OCI-LY1 (cell line): ENCODE data around the gene PADI6.
"Not testable (repeated sequence)": the region's sequence is repeated elsewhere in the genome, so short reads cannot be mapped to it uniquely, and the experiment has no call there.

Source experiments
- H2AFZ ChIP-seq: fragments of 200-600 bp; sonication (generic), shearing (Covaris generic); 2 replicates; pipeline ENCODE4 v1.6.0; 2014; ENCODE audit warnings: antibody characterized with exemption, mild to moderate bottlenecking, low read length
- H3F3A ChIP-seq: fragments of 200-600 bp; sonication (generic), shearing (Covaris generic); 2 replicates; pipeline ENCODE4 v1.6.0; 2014; ENCODE audit warnings: mild to moderate bottlenecking, antibody characterized with exemption, low read length, moderate library complexity; ENCODE audit not compliant: insufficient read depth
- H3K27ac ChIP-seq: fragments of 200-600 bp; sonication (generic); 2 replicates; pipeline ENCODE4 v1.5.1; 2014; ENCODE audit warnings: low read length, mixed run types, mild to moderate bottlenecking, low read depth; ENCODE audit not compliant: poor library complexity, severe bottlenecking
- H3K27me3 ChIP-seq: fragments of 200-600 bp; sonication (generic); 2 replicates; pipeline ENCODE4 v1.6.0; 2014; ENCODE audit warnings: antibody characterized with exemption, mild to moderate bottlenecking, low read length, moderate library complexity; ENCODE audit not compliant: insufficient read depth
- H3K36me3 ChIP-seq: fragments of 200-600 bp; sonication (generic); 2 replicates; pipeline ENCODE4 v1.6.1; 2014; ENCODE audit warnings: mild to moderate bottlenecking, antibody characterized with exemption, low read length, moderate library complexity, mixed read lengths; ENCODE audit not compliant: insufficient read depth
- H3K4me1 ChIP-seq: fragments of 200-600 bp; sonication (generic); 2 replicates; pipeline ENCODE4 v1.5.1; 2014; ENCODE audit warnings: mild to moderate bottlenecking, low read length, moderate library complexity; ENCODE audit not compliant: insufficient read depth, severe bottlenecking
- H3K4me2 ChIP-seq: fragments of 200-600 bp; sonication (generic), shearing (Covaris generic); 2 replicates; pipeline ENCODE4 v1.6.1; 2014; ENCODE audit warnings: low read length
- H3K4me3 ChIP-seq: fragments of 200-600 bp; sonication (generic); 2 replicates; pipeline ENCODE4 v1.5.1; 2014; ENCODE audit warnings: low read length, low read depth, mild to moderate bottlenecking, mixed read lengths; ENCODE audit not compliant: poor library complexity, severe bottlenecking
- H3K79me2 ChIP-seq: fragments of 200-600 bp; shearing (Covaris generic); 2 replicates; pipeline ENCODE4 v1.6.1; 2016; ENCODE audit warnings: mixed run types, low read length, mixed read lengths; ENCODE audit not compliant: insufficient read depth
- H3K9ac ChIP-seq: fragments of 200-600 bp; sonication (generic), shearing (Covaris generic); 2 replicates; pipeline ENCODE4 v1.6.1; 2014; ENCODE audit warnings: mild to moderate bottlenecking, low read length, mixed read lengths
- H3K9me2 ChIP-seq: fragments of 200-600 bp; sonication (generic), shearing (Covaris generic); 2 replicates; pipeline ENCODE4 v1.6.1; 2014; ENCODE audit warnings: low read depth, mild to moderate bottlenecking, low read length, mixed read lengths
- H3K9me3 ChIP-seq: fragments of 200-600 bp; shearing (Covaris generic); 2 replicates; pipeline ENCODE4 v1.6.1; 2014; ENCODE audit warnings: low read length, mixed read lengths
- H4K20me1 ChIP-seq: fragments of 200-600 bp; sonication (generic), shearing (Covaris generic); 2 replicates; pipeline ENCODE4 v1.6.0; 2016; ENCODE audit warnings: mild to moderate bottlenecking, low read length; ENCODE audit not compliant: insufficient read depth
- CTCF ChIP-seq: fragments of 200-600 bp; sonication (generic), shearing (Covaris generic); IDR thresholded peaks from 2 replicates; pipeline ENCODE4 v1.5.1; 2017; ENCODE audit warnings: mild to moderate bottlenecking, antibody characterized with exemption, low read length, moderate library complexity, mixed read lengths
- EZH2 ChIP-seq: fragments of 200-600 bp; sonication (generic), shearing (Covaris generic); IDR thresholded peaks from 2 replicates; pipeline ENCODE4 v1.8.0; 2017; ENCODE audit warnings: borderline replicate concordance, mixed run types, mild to moderate bottlenecking, antibody characterized with exemption, low read length, moderate library complexity, mixed read lengths

Gene PADI6

GRCh38 chr1:17342014-17342441 lies 30.0 kb upstream of the PADI6 start:
- Histone ChIP-seq H3K9me2 (no peaks in the 10 kb centered on the region), H3K27ac (no peak overlapping the region), H3K79me2 (no peaks in the 10 kb centered on the region), H3K36me3 (no peaks in the 10 kb centered on the region), H3K4me1 (no peaks in the 10 kb centered on the region), H3K9me3 (no peaks in the 10 kb centered on the region), H3K4me2 (no peak overlapping the region), H3K27me3 (no peaks in the 10 kb centered on the region), H3K9ac (no peak overlapping the region), H4K20me1 (no peaks in the 10 kb centered on the region), H3F3A (no peaks in the 10 kb centered on the region), H2AFZ (no peak overlapping the region), H3K4me3 (no peak overlapping the region)
- TF ChIP-seq EZH2 (no peak), CTCF (no peak)

DNA sequence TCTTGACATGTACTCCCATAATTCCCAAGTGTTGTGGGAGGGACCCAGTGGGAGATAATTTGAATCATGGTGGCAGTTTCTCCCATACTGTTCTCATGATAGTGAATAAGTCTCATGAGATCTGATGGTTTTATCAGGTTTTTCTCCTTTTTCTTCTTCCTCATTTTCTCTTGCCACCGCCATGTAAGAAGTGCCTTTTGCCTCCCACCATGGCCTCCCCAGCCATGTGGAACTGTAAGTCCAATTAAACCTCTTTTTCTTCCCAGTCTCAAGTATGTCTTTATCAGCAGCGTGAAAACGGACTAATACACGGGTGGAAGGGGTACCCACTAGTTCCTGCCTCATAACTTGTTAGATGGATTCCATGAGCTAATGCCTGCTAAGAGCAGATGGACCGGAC lies 26.5 kb upstream of the PADI6 start:
- H3K36me3 ChIP-seq, H3K9me2 ChIP-seq, H3K4me3 ChIP-seq, H4K20me1 ChIP-seq, H3K9me3 ChIP-seq, H3K4me1 ChIP-seq, H3K27ac ChIP-seq, H3K9ac ChIP-seq, H3K27me3 ChIP-seq, H3K4me2 ChIP-seq, H3F3A ChIP-seq, H3K79me2 ChIP-seq, H2AFZ ChIP-seq: not testable (repeated sequence)

DNA sequence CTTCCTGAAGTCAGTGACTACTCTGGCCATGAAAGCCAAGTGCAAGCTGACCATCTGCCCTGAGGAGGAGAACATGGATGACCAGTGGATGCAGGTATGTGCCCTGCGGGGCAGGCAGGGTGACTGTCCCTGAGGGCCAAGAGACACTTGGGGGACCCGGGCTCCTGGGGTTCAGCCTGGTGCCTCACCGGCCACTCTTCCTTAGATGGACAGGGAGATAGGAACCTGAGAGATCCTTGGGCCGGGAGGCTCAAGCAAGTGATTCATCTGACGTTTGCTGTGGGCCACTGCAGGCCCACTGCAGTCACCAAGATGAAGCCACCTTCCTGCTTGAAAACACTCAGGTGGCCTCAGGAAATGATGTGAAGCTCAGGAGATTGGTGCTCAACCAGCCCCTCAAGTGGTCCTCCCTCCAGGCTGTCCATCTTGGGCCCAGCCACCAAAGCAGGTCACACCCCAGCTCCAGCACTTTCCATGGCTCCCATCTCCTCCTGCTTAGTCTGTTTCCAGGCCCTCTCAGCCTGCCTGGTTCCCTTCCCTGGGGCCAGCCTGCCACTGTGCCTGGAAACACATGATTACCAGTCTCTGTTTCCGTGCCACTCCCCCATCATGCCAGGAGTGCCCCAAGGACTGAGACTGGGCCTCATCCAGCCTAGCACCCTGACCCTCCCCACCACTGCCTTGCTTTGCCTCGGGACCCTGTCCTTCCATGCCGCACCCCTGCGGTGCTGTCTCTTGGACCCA lies 25.8 kb upstream of the PADI6 start:
- Histone ChIP-seq H3K79me2 (no peaks in the 10 kb centered on the region), H3K4me3 (no peak overlapping the region), H3K36me3 (no peaks in the 10 kb centered on the region), H3K9me2 (no peaks in the 10 kb centered on the region), H3K9me3 (no peaks in the 10 kb centered on the region), H2AFZ (no peak overlapping the region), H3F3A (no peaks in the 10 kb centered on the region), H3K27me3 (0 out of 2 replicates have a peak, but pooled peaks cover 3% of the 10 kb centered on the region), H4K20me1 (no peaks in the 10 kb centered on the region), H3K4me1 (no peaks in the 10 kb centered on the region), H3K4me2 (no peak overlapping the region), H3K27ac (no peak overlapping the region), H3K9ac (no peak overlapping the region)
- TF ChIP-seq EZH2 = no peak
- TF ChIP-seq CTCF = no peak
